Measurements from ENCODE around the gene MIEF2. TPM values are rescaled to one million over a fixed set of nuclear protein-coding genes. Genes with fewer than 3 reads are reported as not detected.
A peak's percentile ranks its signal among the peaks of the same experiment; 100 is the strongest.

The MIEF2 gene
- polyA plus RNA-seq, 2 of the 4 experiments (the other 2 are of a cell fraction) = 3.7 to 8.5 TPM

DNA sequence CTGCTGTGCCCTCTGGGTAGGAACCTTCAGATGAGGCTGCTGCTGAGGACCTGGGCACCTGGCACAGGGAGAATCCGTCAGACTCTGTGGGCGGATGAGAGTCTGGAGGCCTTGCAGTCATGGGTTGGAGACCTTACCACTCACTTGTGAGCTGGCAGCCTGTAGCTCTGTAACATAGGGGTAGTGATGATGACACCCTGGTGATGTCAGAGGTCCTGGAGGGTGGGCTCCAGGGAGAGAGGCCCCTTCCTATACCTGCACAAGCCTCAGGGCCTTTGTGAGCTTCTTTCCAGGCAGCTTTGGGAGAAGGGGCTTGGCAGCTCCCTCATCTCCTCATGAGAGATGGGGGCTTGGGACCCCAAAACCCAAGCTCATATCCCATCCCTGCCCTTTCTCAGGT is 1.6 kb downstream of the MIEF2 start:
- no peak for FAIRE-seq
- TF ChIP-seq ZFP36 (IDR thresholded peaks at IDR 0.05; ENCODE audit: borderline replicate concordance, partially characterized antibody) (no peak), PBX3 (IDR thresholded peaks at IDR 0.05) (no peak), TFCP2L1 (CRISPR knock-in tag; IDR thresholded peaks at IDR 0.05) (no peak)
- no peak for ATAC-seq
- ChIA-PET CTCF (interaction anchor here (1.1 to 8.5 kb wide), 6 partner anchors 10 to 120 kb away, joined by 3 to 59 read pairs (median 6); no protein-coding TSS in a partner anchor), POLR2A (no interaction called here)
- Histone ChIP-seq H3K4me2 (peak overlapping the region; percentile 94; the same call in 2 of the 3 replicates), H3K9me3 (no peaks in the 10 kb centered on the region), H3K4me3 (no peak overlapping the region), H3K27ac (no peak overlapping the region), H3K4me1 (peaks cover 25% of the 10 kb centered on the region)
- DNase-seq (ENCODE audit: low read depth in 1 of 2, low spot score in 1 of 2) = no peak
- 91% methylated on average over 2 of the region's 2 CpGs for WGBS (ENCODE audit: missing lambda C conversion rate)

GRCh38 chr17:18262641-18263040 is 2.2 kb downstream of the MIEF2 start:
- CTCF ChIA-PET = interaction anchor here (1.1 to 8.5 kb wide), 6 partner anchors 9 to 121 kb away, joined by 3 to 59 read pairs (median 6); no protein-coding TSS in a partner anchor
- 82% methylated on average over 12 of the region's 12 CpGs for WGBS (ENCODE audit: missing lambda C conversion rate)
- POLR2A ChIA-PET = no interaction called here
- DNase-seq (ENCODE audit: low read depth in 1 of 2, low spot score in 1 of 2) = no peak
- ATAC-seq = no peak
- peaks cover 20% of the 10 kb centered on the region for H3K4me1 ChIP-seq
- TF ChIP-seq CEBPB (IDR thresholded peaks at IDR 0.05) (no peak), POLR2A (IDR thresholded peaks at IDR 0.05; ENCODE audit: low read length) (no peak), POLR2AphosphoS2 (conservative IDR thresholded peaks at IDR 0.05; ENCODE audit: low read length) (no peak), FOXS1 (CRISPR knock-in tag; IDR thresholded peaks at IDR 0.05) (no peak), TFCP2L1 (CRISPR knock-in tag; IDR thresholded peaks at IDR 0.05) (no peak), HOXB13 (CRISPR knock-in tag; IDR thresholded peaks at IDR 0.05; ENCODE audit: low read depth) (no peak)
- TF ChIP-seq, protein P1, sequence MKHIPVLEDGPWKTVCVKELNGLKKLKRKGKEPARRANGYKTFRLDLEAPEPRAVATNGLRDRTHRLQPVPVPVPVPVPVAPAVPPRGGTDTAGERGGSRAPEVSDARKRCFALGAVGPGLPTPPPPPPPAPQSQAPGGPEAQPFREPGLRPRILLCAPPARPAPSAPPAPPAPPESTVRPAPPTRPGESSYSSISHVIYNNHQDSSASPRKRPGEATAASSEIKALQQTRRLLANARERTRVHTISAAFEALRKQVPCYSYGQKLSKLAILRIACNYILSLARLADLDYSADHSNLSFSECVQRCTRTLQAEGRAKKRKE (CRISPR knock-in tag; IDR thresholded peaks at IDR 0.05; ENCODE audit: low read depth) = no peak
- FAIRE-seq = no peak
- H3K9me3 ChIP-seq = no peaks in the 10 kb centered on the region
- H3K27ac ChIP-seq = no peak overlapping the region
- no peak overlapping the region for H3K4me2 ChIP-seq
- no peak overlapping the region for H3K4me3 ChIP-seq

GRCh38 chr17:18263885-18264682 is 3.6 kb downstream of the MIEF2 start:
- FAIRE-seq (no peak), ATAC-seq (no peak), DNase-seq (ENCODE audit: low read depth in 1 of 2, low spot score in 1 of 2) (no peak)
- Histone ChIP-seq H3K4me2 (no peak overlapping the region), H3K27ac (no peak overlapping the region), H3K4me1 (peaks cover 17% of the 10 kb centered on the region), H3K9me3 (no peaks in the 10 kb centered on the region), H3K4me3 (no peak overlapping the region)
- ChIA-PET CTCF (interaction anchor here (0.8 to 8.5 kb wide), 10 partner anchors 11 to 593 kb away, joined by 3 to 59 read pairs (median 3); no protein-coding TSS in a partner anchor), POLR2A (no interaction called here)
- 80% methylated on average over 31 of the region's 50 CpGs for WGBS (ENCODE audit: missing lambda C conversion rate)
- TF ChIP-seq CHD2 (IDR thresholded peaks at IDR 0.05; ENCODE audit: low read length, partially characterized antibody) (no peak), KDM1A (IDR thresholded peaks at IDR 0.05; ENCODE audit: low read depth) (no peak), SMC3 (IDR thresholded peaks at IDR 0.05) (no peak), NPAS2 (CRISPR knock-in tag; IDR thresholded peaks at IDR 0.05; ENCODE audit: borderline replicate concordance) (no peak), FOSB (CRISPR knock-in tag; IDR thresholded peaks at IDR 0.05) (no peak)

GRCh38 chr17:18267366-18267765 is 6.9 kb downstream of the MIEF2 start:
- WGBS (ENCODE audit: missing lambda C conversion rate) = 80% methylated on average over 10 of the region's 10 CpGs
- Histone ChIP-seq H3K4me3 (no peak overlapping the region), H3K4me1 (no peaks in the 10 kb centered on the region), H3K9me3 (no peaks in the 10 kb centered on the region), H3K27ac (no peak overlapping the region), H3K4me2 (no peak overlapping the region)
- DNase-seq (ENCODE audit: low read depth in 1 of 2, low spot score in 1 of 2) (no peak), FAIRE-seq (no peak), ATAC-seq (peak in 1 of 2 experiments; percentile 11; a peak in 3 of 6 replicates)
- no peak for TF ChIP-seq NFE2L2 (conservative IDR thresholded peaks at IDR 0.05; ENCODE audit: low read length)
- no peak for TF ChIP-seq MAFK (IDR thresholded peaks at IDR 0.05; ENCODE audit: partially characterized antibody)
- no peak for TF ChIP-seq FOSB (CRISPR knock-in tag; IDR thresholded peaks at IDR 0.05)
- no peak for TF ChIP-seq HOXA7 (CRISPR knock-in tag; IDR thresholded peaks at IDR 0.05)
- TF ChIP-seq MYC (IDR thresholded peaks at IDR 0.05; ENCODE audit: borderline replicate concordance, low read length) = no peak
- no peak for TF ChIP-seq JUNB (IDR thresholded peaks at IDR 0.05)
- no peak for TF ChIP-seq EP300 (IDR thresholded peaks at IDR 0.05)
- no peak for TF ChIP-seq CEBPB (IDR thresholded peaks at IDR 0.05)
- TF ChIP-seq BHLHE40 (IDR thresholded peaks at IDR 0.05; ENCODE audit: low read depth, low read length) = no peak
- no peak for TF ChIP-seq ZNF302 (CRISPR knock-in tag; IDR thresholded peaks at IDR 0.05)
- TF ChIP-seq ZSCAN20 (CRISPR knock-in tag; IDR thresholded peaks at IDR 0.05) = no peak
- no peak for TF ChIP-seq KDM1A (IDR thresholded peaks at IDR 0.05; ENCODE audit: low read depth)
- TF ChIP-seq, protein P2, sequence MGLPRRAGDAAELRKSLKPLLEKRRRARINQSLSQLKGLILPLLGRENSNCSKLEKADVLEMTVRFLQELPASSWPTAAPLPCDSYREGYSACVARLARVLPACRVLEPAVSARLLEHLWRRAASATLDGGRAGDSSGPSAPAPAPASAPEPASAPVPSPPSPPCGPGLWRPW (IDR thresholded peaks at IDR 0.05) = no peak
- ChIA-PET POLR2A (no interaction called here), CTCF (interaction anchor here (0.6 to 2.9 kb wide), 4 partner anchors 9 to 380 kb away, joined by 3 to 16 read pairs (median 3); no protein-coding TSS in a partner anchor)

Data from A549 (cell line).